T-helper 1 cell treated with Interleukin-12 subunit alpha and Interleukin-12 subunit beta and Interleukin-4 antibody, amounts not matched to agents 30 ng/mL and 1 ng/mL, for 36 hours (primary cell): ENCODE measurements around the gene MLX. TPM values are rescaled to one million over a fixed set of nuclear protein-coding genes. Genes with fewer than 3 reads are reported as not detected.
"Not testable (repeated sequence)": the region's sequence is repeated elsewhere in the genome, so short reads cannot be mapped to it uniquely, and the experiment has no call there.

Experiments
- intact Hi-C: fragments of 100-400 bp; cut with micrococcal nuclease; formaldehyde crosslinking; loops from one replicate; pipeline ENCODE4 v1.15.1; 2024
- total RNA-seq: library from RNA; stranded (reverse); gene quantifications from 2 replicates; pipeline ENCODE4 v1.2.3, GENCODE V29; 2022

The MLX gene
- total RNA-seq, 1 donor from 2014 or later, result 72.9 TPM

DNA sequence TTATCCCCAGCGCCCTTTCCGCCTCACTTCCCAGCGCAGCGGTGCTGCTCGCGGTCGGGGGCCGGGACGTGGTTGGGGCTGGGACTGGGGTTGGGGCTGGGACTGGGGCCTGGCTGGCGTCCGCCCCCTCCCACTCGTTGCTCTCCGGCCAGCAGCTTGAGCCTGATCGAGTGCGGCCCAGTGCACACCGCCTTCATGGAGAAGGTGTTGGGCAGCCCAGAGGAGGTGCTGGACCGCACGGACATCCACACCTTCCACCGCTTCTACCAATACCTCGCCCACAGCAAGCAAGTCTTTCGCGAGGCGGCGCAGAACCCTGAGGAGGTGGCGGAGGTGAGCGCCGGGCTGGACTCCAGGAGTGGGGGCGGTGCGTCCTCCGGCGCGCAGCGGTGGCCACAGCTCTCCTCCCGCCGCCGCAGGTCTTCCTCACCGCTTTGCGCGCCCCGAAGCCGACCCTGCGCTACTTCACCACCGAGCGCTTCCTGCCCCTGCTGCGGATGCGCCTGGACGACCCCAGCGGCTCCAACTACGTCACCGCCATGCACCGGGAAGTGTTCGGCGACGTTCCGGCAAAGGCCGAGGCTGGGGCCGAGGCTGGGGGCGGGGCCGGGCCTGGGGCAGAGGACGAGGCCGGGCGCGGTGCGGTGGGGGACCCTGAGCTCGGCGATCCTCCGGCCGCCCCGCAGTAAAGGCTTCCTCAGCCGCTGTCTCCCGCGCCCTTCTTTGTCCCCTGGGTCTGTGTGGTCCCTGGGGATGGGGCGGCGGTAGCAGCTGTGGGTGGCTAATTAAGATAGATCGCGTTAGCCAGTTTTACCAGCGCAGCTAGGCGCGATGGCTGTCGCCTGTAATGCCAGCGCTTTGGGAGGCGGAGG is 12.4 kb upstream of the MLX start:
- intact Hi-C loops, result loop anchor here (1.0 kb wide), 1 partner anchor 8 kb away; the partner anchor contains the start of gene COASY

DNA sequence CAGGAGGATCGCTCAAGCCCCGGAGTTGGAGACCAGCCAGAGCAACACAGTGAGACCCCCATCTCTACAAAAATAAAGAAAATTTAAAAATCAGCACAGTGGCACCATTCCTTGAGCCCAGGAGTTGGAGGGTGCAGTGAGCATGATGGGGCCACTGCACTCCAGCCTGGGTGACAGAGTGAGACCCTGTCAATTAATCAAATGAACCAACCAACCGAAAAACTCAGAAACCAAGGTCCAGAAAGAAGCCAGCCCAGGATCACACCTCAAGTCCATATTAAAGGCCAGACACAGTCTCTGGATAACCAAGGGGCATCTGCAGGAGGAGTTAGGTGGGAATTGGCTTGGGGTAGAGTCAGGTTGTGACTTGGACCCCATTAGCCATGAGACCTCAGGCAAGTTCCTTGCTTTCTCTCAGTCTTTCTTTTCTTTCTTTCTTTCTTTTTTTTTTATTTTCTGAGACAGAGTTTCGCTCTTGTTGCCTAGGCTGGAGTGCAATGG is 11.7 kb upstream of the MLX start:
- intact Hi-C loops, result no loop called here

DNA sequence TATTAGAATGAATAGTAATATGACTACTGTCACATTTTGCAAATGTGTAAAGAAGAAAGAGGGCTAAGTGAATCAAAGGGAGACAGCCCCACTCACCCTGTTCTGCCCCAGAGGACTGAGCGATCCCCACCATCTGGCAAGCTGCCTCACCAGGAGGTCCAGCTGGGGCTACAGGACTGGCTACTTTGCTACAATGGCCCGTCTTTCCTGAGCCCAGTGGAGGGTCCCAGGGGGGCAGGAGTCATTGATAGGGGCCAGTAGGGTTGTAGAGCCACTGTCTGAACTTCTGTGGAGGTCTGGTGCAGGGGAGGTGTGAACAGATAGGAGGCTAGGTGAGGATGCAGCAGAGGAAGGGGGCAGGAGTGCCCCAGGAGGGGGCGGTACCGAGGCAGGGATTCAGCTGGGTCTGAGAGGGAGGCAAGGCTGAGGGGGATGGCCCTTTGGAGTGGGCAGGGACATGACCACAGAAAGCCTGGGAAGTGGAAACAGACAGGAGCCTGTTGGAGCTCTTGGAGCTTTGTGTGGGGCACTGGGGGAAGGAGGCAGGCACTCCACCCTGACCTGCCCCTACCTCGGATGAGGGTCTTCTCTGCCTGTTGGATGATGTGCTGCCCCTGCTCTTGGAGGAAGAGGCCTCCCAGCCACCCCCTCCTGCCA is 10.8 kb upstream of the MLX start:
- intact Hi-C loops, result not testable (repeated sequence)

DNA sequence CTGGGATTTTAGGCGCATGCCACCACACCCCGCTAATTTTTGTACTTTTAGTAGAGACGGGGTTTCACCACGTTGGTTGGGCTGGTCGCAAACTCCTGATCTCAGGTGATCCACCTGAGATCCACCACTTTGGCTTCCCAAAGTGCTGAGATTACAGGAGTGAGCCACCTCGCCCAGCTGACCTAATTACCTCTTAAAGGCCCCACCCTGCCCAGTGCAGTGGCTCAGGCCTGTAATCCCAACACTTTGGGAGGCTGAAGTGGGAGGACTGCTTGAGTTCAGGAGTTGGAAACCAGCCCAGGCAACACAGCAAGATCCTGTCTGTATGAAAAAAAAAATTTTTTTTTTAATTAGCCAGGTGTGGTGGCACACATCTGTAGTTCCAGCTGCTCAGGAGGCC is 7.8 kb upstream of the MLX start:
- intact Hi-C loops, result no loop called here

DNA sequence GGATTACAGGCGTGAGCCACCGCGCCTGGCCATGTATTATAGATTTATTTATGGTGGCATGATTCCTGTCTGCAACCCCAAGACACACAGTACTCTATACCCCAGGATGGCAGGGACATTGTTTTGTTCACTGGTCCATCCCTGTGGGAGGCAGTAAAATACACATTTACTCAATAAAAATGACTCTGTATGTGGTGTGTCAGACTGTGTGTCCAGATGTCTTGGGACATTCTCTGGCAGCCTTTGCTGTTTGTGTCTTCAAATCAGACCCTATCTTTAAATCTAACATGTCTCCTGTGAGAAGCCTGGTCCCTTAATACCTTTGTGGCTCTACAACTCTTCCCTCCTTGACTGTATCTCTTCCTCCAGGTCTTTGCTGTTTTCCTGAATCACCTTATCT is 6.7 kb upstream of the MLX start:
- intact Hi-C loops, result loop anchor here (10.0 kb wide), 1 partner anchor 925 kb away; the partner anchor contains the start of gene DHX8

DNA sequence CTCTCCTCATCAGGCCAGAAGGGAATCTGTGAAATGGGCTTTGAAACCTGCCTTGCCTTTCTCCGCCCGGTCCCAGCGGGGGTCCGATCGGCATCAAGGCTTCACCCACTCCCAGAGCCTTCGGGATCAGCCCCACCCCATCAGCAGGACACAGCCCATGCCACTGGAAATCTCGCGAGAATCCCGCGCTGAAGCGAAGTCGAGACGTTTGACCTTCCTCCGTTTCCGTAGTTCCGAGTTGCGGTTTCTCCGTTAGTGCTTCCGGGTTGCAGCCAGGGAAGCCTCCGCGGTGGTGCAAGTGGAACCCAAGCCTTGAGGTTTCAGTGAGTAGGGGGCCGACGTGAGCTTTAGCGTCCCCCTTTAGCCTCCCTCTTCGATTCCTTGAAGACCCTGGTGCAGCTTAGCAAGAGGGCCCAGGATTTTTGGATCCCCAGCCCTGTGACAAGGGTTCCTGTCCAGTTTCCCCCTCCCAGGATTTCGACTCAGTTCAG is 5.0 kb upstream of the MLX start, which contains the start of gene COASY:
COASY (plus strand) TSS at position 252 of the 491 bp plus-strand sequence. CDS start 475 bp downstream, outside the sequence.
- intact Hi-C loops, result loop anchor here (1.0 to 10.0 kb wide), 4 partner anchors 8 to 923 kb away; partner anchors contain the start of genes DHX8, PSMC3IP, RETREG3 and TUBG1

DNA sequence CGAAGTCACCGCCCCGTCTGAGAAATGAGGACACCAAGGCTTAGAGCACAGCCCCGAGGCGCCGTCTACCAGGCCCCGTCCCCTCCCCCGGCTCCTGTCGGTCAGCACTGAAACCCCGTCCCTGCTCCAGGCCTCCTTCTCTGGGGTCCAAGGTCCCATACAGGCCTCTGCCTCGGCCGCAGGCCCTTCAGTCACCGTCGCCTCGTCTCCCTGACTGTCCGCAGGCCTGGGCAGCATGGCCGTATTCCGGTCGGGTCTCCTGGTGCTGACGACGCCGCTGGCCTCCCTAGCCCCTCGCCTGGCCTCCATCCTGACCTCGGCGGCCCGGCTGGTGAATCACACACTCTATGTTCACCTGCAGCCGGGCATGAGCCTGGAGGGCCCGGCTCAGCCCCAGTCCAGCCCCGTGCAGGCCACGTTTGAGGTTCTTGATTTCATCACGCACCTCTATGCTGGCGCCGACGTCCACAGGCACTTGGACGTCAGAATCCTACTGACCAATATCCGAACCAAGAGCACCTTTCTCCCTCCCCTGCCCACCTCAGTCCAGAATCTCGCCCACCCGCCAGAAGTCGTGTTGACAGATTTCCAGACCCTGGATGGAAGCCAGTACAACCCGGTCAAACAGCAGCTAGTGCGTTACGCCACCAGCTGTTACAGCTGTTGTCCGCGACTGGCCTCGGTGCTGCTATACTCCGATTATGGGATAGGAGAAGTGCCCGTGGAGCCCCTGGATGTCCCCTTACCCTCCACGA is 4.3 kb upstream of the MLX start:
- intact Hi-C loops, result loop anchor here (1.0 to 10.0 kb wide), 4 partner anchors 8 to 922 kb away; partner anchors contain the start of genes DHX8, PSMC3IP, RETREG3 and TUBG1

DNA sequence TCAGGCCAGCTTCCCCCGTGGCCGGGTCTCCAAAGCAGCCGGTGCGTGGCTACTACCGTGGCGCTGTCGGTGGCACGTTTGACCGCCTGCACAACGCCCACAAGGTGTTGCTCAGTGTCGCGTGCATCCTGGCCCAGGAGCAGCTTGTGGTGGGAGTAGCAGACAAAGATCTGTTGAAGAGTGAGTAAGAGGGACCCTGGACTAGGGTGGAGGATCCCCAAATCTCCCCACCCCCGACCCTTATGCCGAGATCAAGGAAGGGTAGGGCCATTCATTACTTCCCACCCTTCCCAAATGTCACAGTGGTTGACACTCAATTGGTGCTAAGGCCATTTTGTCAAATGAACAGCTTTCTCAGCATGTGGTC is 3.8 kb upstream of the MLX start:
- intact Hi-C loops, result loop anchor here (2.0 to 10.0 kb wide), 2 partner anchors 14 to 922 kb away; partner anchors contain the start of genes DHX8 and PSMC3IP

DNA sequence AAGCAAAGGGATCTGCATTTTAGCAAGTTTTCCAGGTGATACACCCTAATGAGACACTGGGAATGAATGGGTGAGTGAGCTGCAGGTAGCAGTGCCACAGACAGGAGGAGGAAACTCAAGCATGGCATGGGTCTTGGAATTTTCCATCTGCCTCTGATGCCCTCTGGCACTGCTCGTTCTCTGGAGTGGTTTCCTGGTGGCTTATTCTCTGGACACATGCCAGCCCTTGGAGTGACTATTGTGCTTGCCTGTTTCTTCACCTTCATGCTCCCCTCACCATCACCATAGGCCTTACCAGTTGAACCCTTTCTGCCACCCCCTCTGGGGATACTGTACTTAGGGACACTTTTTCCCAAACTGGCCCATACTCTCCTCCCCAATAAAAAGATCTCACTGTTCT is 3.4 kb upstream of the MLX start:
- intact Hi-C loops, result loop anchor here (2.0 to 10.0 kb wide), 2 partner anchors 13 to 921 kb away; partner anchors contain the start of genes DHX8 and PSMC3IP

DNA sequence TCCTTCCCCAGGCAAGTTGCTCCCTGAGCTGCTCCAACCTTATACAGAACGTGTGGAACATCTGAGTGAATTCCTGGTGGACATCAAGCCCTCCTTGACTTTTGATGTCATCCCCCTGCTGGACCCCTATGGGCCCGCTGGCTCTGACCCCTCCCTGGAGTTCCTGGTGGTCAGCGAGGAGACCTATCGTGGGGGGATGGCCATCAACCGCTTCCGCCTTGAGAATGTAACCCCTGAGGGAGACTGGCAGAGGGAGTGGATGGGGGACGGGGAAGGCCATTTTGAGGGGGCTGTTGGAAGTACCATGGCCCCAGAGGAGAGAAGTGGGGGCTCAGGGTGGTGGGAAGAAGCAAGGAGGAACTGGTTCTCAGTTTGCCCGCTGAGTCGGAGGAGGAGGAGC is 3.0 kb upstream of the MLX start:
- intact Hi-C loops, result loop anchor here (2.0 to 10.0 kb wide), 2 partner anchors 13 to 921 kb away; partner anchors contain the start of genes DHX8 and PSMC3IP

DNA sequence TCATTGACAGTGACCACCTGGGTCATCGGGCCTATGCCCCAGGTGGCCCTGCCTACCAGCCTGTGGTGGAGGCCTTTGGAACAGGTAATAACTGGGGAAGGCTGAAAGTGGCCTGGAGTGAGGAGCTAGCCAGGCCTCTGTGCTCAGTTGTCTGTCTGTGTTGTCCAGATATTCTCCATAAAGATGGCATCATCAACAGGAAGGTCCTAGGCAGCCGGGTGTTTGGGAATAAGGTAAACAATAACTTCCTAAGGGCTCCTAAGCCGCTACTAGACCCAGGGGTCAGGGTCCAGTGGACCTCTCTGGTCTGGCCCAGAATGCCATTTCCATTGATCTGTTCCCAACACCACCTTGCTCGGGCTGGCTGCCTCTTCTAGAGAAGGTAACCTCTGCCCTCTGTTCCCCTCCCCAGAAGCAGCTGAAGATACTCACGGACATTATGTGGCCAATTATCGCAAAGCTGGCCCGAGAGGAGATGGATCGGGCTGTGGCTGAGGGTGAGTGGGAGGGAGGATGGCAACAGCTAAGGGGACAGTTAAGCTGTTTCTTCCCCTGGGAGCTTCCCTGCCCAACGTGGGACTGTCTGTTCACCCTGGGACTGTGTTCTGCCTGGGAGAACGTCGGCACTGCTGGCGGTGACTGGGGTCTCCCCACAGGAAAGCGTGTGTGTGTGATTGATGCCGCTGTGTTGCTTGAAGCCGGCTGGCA is 1.9 kb upstream of the MLX start:
- intact Hi-C loops, result loop anchor here (10.0 kb wide), 1 partner anchor 920 kb away; the partner anchor contains the start of gene DHX8

DNA sequence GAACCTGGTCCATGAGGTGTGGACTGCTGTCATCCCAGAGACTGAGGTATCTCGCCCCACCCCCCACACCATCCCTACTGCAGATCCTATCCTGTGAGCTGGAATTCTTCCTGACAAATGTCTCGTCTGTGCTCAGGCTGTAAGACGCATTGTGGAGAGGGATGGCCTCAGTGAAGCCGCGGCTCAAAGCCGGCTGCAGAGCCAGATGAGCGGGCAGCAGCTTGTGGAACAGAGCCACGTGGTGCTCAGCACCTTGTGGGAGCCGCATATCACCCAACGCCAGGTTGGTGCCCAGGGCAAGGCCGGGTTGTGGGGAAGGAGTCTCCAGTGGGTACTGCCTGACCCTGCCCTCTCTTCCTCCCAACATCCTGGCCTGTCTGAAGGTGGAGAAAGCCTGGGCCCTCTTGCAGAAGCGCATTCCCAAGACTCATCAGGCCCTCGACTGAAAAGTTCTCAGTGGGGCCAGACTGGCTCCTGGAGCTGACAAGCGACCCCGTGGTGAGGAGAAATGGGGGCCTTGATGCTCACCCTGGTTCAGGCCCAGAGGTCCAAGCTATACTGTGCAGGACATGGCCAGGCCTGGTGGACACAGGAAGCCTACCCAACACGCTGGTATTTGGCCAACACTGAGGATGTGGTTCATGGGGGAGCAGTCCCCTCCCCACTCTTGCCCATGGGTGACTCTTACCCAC is 1.2 kb upstream of the MLX start:
- intact Hi-C loops, result loop anchor here (10.0 kb wide), 1 partner anchor 919 kb away; the partner anchor contains the start of gene DHX8

DNA sequence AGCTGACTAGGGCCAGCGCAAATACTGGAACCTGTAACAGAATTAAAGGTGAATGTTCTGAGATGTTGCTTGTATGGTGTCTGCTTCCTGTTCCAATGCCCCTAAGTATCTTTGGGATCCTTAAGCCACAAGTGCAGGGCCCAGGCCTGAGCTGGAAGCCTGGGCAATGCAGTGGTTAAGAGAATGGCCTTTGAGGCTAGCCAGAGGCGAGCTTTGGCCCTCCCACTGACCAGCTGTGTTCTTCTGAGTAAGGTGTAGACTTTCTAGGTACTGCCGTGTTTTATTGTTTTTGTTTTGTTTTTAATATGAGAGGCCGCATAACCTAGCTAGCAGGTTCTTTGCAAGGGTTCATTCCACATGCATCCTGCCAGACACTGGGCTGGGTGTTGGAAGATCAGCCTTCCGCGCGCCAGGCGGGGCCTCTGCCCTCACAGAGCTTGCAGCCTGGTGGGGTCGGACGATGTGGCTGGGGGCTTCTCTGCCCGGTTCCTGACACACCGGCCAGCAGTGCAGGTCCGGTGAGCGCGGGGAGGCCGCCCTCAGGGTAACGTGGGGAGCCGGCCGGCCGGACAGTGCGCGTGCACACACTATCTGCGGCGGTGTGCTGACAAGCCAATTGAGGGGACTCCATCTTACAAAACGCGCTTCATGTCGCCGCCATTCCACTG is 551 bp upstream of the MLX start:
- intact Hi-C loops, result loop anchor here (10.0 kb wide), 1 partner anchor 918 kb away; the partner anchor contains the start of gene DHX8

DNA sequence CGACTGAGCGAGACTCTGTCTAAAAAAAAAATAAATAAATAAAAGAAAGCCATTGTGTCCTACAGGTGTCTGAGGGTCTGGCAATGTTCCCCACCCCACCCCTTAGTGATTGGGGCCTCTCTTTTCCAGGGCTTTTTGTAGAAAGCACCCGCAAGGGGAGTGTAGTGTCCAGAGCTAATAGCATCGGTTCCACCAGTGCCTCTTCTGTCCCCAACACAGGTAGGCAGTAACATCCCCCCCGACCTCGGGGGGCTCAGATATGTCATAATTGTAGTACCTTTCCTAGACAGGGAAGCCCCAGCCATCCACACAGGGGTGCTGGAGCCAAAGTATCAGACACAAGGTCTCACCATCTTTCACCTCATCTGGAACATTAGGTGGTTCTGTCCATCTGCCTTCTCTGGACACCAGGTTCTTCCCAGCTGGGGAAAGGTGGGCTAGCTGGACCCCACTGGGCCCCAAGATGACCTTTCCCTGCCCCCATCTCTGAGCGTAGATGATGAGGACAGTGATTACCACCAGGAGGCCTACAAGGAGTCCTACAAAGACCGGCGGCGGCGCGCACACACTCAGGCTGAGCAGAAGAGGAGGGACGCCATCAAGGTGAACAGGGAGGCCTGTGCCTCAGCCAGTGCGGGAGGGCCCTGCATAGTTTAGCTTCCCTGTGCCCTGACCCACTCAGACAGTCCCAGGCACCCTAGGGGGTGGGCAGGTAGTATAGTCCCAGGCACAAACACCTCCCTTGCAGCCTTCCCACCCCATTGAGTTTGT is 1.6 kb downstream of the MLX start:
- intact Hi-C loops, result loop anchor here (10.0 kb wide), 1 partner anchor 916 kb away; the partner anchor contains the start of gene DHX8

DNA sequence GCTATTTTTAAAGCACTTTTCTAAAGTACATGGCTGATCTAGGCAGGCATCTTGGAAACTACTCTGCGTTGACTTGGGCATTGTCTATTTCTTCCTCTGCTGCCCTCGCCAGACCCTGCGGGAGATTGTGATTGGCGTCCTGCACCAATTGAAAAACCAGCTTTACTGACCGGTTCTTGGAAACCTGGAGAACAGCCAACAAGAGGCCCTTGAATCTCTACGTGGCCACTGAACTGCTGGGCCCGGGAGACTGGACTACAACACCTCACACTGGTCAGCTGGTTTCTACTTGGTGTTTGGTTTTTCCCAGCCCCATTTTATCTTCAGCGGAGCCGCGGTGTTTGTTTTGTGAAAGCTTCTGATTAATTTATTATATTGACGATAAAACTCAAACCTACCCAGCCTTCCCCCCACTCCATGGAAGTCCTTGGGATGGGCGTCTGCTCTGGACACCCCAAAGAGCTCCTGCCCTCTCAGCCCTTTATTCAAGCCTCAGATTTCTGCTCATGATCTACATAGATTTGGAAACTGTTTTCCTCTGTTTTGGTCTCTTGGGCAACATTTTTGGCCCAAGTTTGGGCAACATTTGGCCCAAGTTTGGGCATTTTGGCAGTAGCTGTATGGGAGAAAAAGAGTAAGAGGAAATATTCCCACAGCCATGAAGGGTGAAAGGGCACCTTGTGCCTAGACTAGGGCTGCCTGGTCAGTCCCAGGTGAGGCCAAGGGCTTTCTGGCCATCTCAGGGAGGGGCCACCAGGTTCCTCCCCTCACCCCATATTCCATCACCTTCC is 4.7 kb downstream of the MLX start:
- intact Hi-C loops, result loop anchor here (10.0 kb wide), 1 partner anchor 793 kb away; no protein-coding TSS in a partner anchor

DNA sequence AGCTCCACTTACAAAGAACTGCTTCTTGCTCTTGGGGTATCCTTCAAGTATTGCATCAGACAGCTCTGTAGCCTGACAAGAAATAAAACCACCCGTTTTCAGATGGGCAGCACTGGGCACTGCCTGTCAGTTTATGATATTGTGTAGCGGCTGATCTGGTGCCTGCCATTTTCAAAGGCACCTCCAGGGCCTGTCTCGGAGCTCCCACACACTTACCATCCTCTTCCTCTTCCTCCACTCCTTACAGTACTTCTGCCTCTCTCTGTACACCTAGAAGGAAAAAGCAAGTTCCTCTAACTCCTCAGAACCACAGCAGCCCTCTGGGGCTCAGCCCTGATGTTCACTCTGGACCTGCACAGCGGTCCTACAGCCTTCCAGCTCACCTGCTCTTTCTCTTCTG is 6.2 kb downstream of the MLX start:
- intact Hi-C loops, result loop anchor here (10.0 kb wide), 1 partner anchor 792 kb away; no protein-coding TSS in a partner anchor

DNA sequence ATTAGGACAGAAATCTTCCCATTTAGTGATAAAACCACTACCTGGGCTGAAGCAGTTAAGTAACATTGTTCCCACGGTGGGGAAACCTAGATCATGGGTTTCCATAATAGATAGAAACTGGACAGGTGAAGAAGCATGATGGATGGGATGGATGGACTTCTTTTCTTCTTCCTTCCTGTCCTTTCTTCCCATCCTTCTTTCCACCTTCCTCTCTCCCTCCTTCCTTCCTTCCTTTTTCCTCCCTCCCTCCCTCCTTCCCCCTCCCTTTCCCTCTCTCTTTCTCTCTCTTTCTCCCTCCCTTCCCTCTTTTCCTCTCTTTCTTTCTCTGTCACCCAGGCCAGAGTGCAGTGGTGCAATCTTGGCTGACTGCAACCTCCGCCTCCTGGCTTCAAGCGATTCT is 7.6 kb downstream of the MLX start:
- intact Hi-C loops, result loop anchor here (10.0 kb wide), 1 partner anchor 790 kb away; no protein-coding TSS in a partner anchor
